IMR-90 (cell line): Measurements from ENCODE around the gene LY86. TPM values are rescaled to one million over a fixed set of nuclear protein-coding genes. Genes with fewer than 3 reads are reported as not detected.

Experiments
- ATAC-seq: fragments of 200-7000 bp; cut with Tn5 transposase; 2 replicates; pipeline ENCODE4 v1.9.1; 2020; ENCODE audit warnings: low read depth, mild to moderate bottlenecking, moderate library complexity
- BruUV-seq: library from RNA; stranded (reverse); fragments of 400-500 nt; replicated peaks from 2 replicates; lab custom pipeline; 2021; lab: Mats Ljungman, UMichigan
- CTCF ChIA-PET: fragments of 300-600 bp; formaldehyde crosslinking; extraction: SDS; loops from one replicate; lab custom pipeline; 2021; ENCODE audit warnings: antibody characterized with exemption; lab: Yijun Ruan, JAX
- POLR2A ChIA-PET: fragments of 300-600 bp; sonication (Branson Sonifier 250); formaldehyde crosslinking; loops from one replicate; lab custom pipeline; 2022; ENCODE audit warnings: antibody characterized with exemption; ENCODE audit not compliant: unreplicated experiment; lab: Charles Lee
- DNase-seq: peaks from one replicate; pipeline ENCODE4 v3.0.0; 2013
- H2AFZ ChIP-seq: replicated peaks from 2 replicates; pipeline ENCODE3; 2013; ENCODE audit warnings: low read length, mild to moderate bottlenecking; ENCODE audit not compliant: poor library complexity
- H2AK5ac ChIP-seq: 2 replicates; pipeline ENCODE4 v1.6.1; 2013; ENCODE audit warnings: low read depth, low read length, inconsistent platforms
- H2AK9ac ChIP-seq: replicated peaks from 2 replicates; pipeline ENCODE3; 2013; ENCODE audit warnings: mild to moderate bottlenecking, low read depth, low read length, moderate library complexity; ENCODE audit not compliant: poor library complexity
- H2BK120ac ChIP-seq: 2 replicates; pipeline ENCODE4 v1.6.1; 2013; ENCODE audit warnings: low read depth, low read length, inconsistent platforms
- H2BK15ac ChIP-seq: 3 replicates; pipeline ENCODE4 v1.6.1; 2013; ENCODE audit warnings: low read depth, low read length, inconsistent platforms
- H2BK20ac ChIP-seq: 2 replicates; pipeline ENCODE4 v1.6.1; 2013; ENCODE audit warnings: low read depth, mild to moderate bottlenecking, inconsistent platforms, low read length, moderate library complexity
- H2BK5ac ChIP-seq: 2 replicates; pipeline ENCODE4 v1.6.1; 2013; ENCODE audit warnings: mild to moderate bottlenecking, low read depth, low read length, inconsistent platforms; ENCODE audit not compliant: poor library complexity, severe bottlenecking
- H3K14ac ChIP-seq: replicated peaks from 2 replicates; pipeline ENCODE4 v1.6.1; 2013; ENCODE audit warnings: low read depth, low read length, inconsistent platforms
- H3K18ac ChIP-seq: 2 replicates; pipeline ENCODE4 v1.6.1; 2013; ENCODE audit warnings: low read depth, low read length, control low read depth
- H3K23ac ChIP-seq: 2 replicates; pipeline ENCODE4 v1.6.1; 2013; ENCODE audit warnings: low read depth, low read length, inconsistent platforms
- H3K27ac ChIP-seq: 2 replicates; pipeline ENCODE4 v1.5.1; 2013; ENCODE audit warnings: mild to moderate bottlenecking, control low read depth, low read length; ENCODE audit not compliant: insufficient read depth
- H3K27me3 ChIP-seq: 2 replicates; pipeline ENCODE4 v1.6.1; 2013; ENCODE audit warnings: low read length; ENCODE audit not compliant: control insufficient read depth, insufficient read depth
- H3K36me3 ChIP-seq: 2 replicates; pipeline ENCODE4 v1.6.1; 2013; ENCODE audit warnings: low read length, mixed read lengths; ENCODE audit not compliant: control insufficient read depth, insufficient read depth
- H3K4ac ChIP-seq: 2 replicates; pipeline ENCODE4 v1.6.1; 2013; ENCODE audit warnings: low read depth, low read length, inconsistent platforms
- H3K4me1 ChIP-seq: 2 replicates; pipeline ENCODE4 v1.6.1; 2013; ENCODE audit warnings: low read length, mixed read lengths; ENCODE audit not compliant: control insufficient read depth, insufficient read depth
- H3K4me2 ChIP-seq: 2 replicates; pipeline ENCODE4 v1.6.1; 2013; ENCODE audit warnings: low read depth, mild to moderate bottlenecking, control low read depth, low read length, moderate library complexity
- H3K4me3 ChIP-seq: 2 replicates; pipeline ENCODE4 v1.5.1; 2013; ENCODE audit warnings: low read depth, mild to moderate bottlenecking, control low read depth, low read length, moderate library complexity; ENCODE audit not compliant: insufficient read depth
- H3K56ac ChIP-seq: 2 replicates; pipeline ENCODE4 v1.6.1; 2013; ENCODE audit warnings: low read length, inconsistent platforms; ENCODE audit not compliant: insufficient read depth; ENCODE audit errors: extremely low read depth
- H3K79me1 ChIP-seq, 2 experiments: 2 replicates each; pipeline ENCODE4 v1.6.1; 2013; ENCODE audit warnings: low read length in 2 of 2, inconsistent platforms in 1 of 2, low read depth in 1 of 2
- H3K9ac ChIP-seq: 2 replicates; pipeline ENCODE4 v1.6.1; 2013; ENCODE audit warnings: low read depth, low read length, control low read depth
- H3K9me1 ChIP-seq: 2 replicates; pipeline ENCODE4 v1.6.1; 2013; ENCODE audit warnings: low read length, inconsistent platforms; ENCODE audit not compliant: insufficient read depth
- H3K9me3 ChIP-seq: 2 replicates; pipeline ENCODE4 v1.6.1; 2013; ENCODE audit warnings: low read length; ENCODE audit not compliant: control insufficient read depth, insufficient read depth
- H4K20me1 ChIP-seq: 2 replicates; pipeline ENCODE4 v1.6.1; 2013; ENCODE audit warnings: low read length, inconsistent platforms; ENCODE audit not compliant: insufficient read depth
- H4K5ac ChIP-seq: 2 replicates; pipeline ENCODE4 v1.6.1; 2013; ENCODE audit warnings: mild to moderate bottlenecking, low read depth, low read length, control low read depth
- H4K8ac ChIP-seq, 2 experiments: 2 replicates each; pipeline ENCODE4 v1.6.1; 2013; ENCODE audit warnings: low read depth in 2 of 2, low read length in 2 of 2, control low read depth in 1 of 2, inconsistent platforms in 1 of 2
- H4K91ac ChIP-seq: 2 replicates; pipeline ENCODE4 v1.6.1; 2013; ENCODE audit warnings: low read depth, low read length, inconsistent platforms; ENCODE audit not compliant: insufficient read depth
- BHLHE40 ChIP-seq: fragments of 150-350 bp; IDR thresholded peaks from 2 replicates; pipeline ENCODE4 v1.6.1; 2016; ENCODE audit warnings: mild to moderate bottlenecking, low read depth, low read length
- CEBPB ChIP-seq: IDR thresholded peaks from 2 replicates; pipeline ENCODE4 v1.6.1; 2012; ENCODE audit warnings: low read depth, low read length, improper control_type of control experiment
- CHD1 ChIP-seq: IDR thresholded peaks from 2 replicates; pipeline ENCODE4 v1.6.1; 2012; ENCODE audit warnings: low read depth, low read length, improper control_type of control experiment
- CTCF ChIP-seq: conservative IDR thresholded peaks from 2 replicates; pipeline ENCODE4 v1.5.1; 2012; ENCODE audit warnings: mild to moderate bottlenecking, low read depth, low read length, improper control_type of control experiment
- ELK1 ChIP-seq: fragments of 150-350 bp; IDR thresholded peaks from 2 replicates; pipeline ENCODE4 v1.6.1; 2016; ENCODE audit warnings: low read depth, mild to moderate bottlenecking, low read length, moderate library complexity, borderline replicate concordance
- FOS ChIP-seq: fragments of 150-350 bp; IDR thresholded peaks from 2 replicates; pipeline ENCODE4 v1.6.1; 2016; ENCODE audit warnings: low read depth, low read length
- MAFK ChIP-seq: IDR thresholded peaks from 2 replicates; pipeline ENCODE4 v1.6.1; 2012; ENCODE audit warnings: low read depth, low read length, improper control_type of control experiment
- MAZ ChIP-seq: IDR thresholded peaks from 2 replicates; pipeline ENCODE4 v1.6.1; 2012; ENCODE audit warnings: low read depth, mild to moderate bottlenecking, low read length, improper control_type of control experiment, moderate library complexity, borderline replicate concordance
- NFE2L2 ChIP-seq: fragments of 150-350 bp; IDR thresholded peaks from 2 replicates; pipeline ENCODE4 v1.6.1; 2016; ENCODE audit warnings: low read depth, mild to moderate bottlenecking, low read length
- POLR2A ChIP-seq: IDR thresholded peaks from 2 replicates; pipeline ENCODE4 v1.6.1; 2012; ENCODE audit warnings: mild to moderate bottlenecking, low read depth, low read length
- RAD21 ChIP-seq: IDR thresholded peaks from 2 replicates; pipeline ENCODE4 v1.6.1; 2012; ENCODE audit warnings: low read length, improper control_type of control experiment
- RCOR1 ChIP-seq: IDR thresholded peaks from 2 replicates; pipeline ENCODE4 v1.6.1; 2012; ENCODE audit warnings: mild to moderate bottlenecking, low read length, improper control_type of control experiment; ENCODE audit not compliant: insufficient replicate concordance
- RFX5 ChIP-seq: IDR thresholded peaks from 2 replicates; pipeline ENCODE4 v1.8.0; 2012; ENCODE audit warnings: low read depth, mild to moderate bottlenecking, low read length, moderate library complexity
- SMC3 ChIP-seq: fragments of 150-350 bp; IDR thresholded peaks from 2 replicates; pipeline ENCODE4 v1.6.1; 2016; ENCODE audit warnings: low read depth, mild to moderate bottlenecking, antibody characterized with exemption, low read length, moderate library complexity
- WGBS, 2 experiments: methylation state at CpG; one replicate each; pipeline versions ENCODE4 v1.1.5 to v1.1.7; 2013; ENCODE audit warnings: missing lambda C conversion rate in 2 of 2; ENCODE audit not compliant: insufficient read length in 1 of 2; ENCODE audit errors: extremely low coverage in 2 of 2; 5-methylcytosine and 5-hydroxymethylcytosine counted together
- dilution Hi-C: fragments of 300-500 bp; cut with HindIII; formaldehyde crosslinking; loops from one replicate; pipeline ENCODE4 v1.14.3; 2018; ENCODE audit warnings: low sequenced_read_pairs; ENCODE audit not compliant: unreplicated experiment
- in situ Hi-C: fragments of 300-500 bp; cut with MboI; formaldehyde crosslinking; loops from 3 replicates; pipeline ENCODE4 v1.14.3; 2019; ENCODE audit warnings: low sequenced_read_pairs, inconsistent platforms, mixed read lengths
- intact Hi-C: fragments of 100-400 bp; cut with micrococcal nuclease; formaldehyde crosslinking; loops from 2 replicates; pipeline ENCODE4 v1.10.0; 2022
- polyA plus RNA-seq, 3 experiments: library from polyadenylated mRNA; depleted of rRNA; stranded (reverse); fragments of >200 nt; gene quantifications; 2 replicates each; pipeline ENCODE4 v1.2.3, GENCODE V29; 2012; ENCODE audit warnings: low replicate concordance in 1 of 3
- total RNA-seq: library from RNA; depleted of rRNA; stranded (reverse); fragments of >200 nt; gene quantifications from 2 replicates; pipeline ENCODE4 v1.2.3, GENCODE V29; 2012
- TF ChIP-seq, protein P1 (sequence below): fragments of 150-350 bp; IDR thresholded peaks from 2 replicates; pipeline ENCODE4 v1.6.1; 2017; ENCODE audit warnings: mild to moderate bottlenecking, antibody characterized with exemption, low read length, low read depth

The LY86 gene
- total and polyA plus RNA-seq, 2 of the 4 experiments (the other 2 are of a cell fraction): not detected

DNA sequence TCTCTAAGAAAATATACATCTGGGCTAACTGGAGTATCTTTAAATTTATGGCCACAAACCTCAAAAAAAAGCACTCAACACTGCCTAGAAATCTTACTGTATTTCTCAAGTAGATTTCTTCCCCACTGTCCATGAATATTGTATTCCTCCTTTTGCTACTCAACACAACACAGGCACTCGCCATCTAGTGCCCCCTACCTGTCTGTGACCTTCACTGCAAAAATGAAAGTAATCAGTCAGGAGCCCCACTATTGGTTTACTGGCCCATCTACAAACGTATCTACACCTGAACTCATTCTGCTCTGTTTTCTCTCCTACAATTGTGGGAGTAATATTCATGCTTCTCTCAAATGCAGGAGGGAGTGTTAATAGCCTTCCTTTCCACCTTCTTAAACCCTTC is 58.3 kb downstream of the LY86 start:
- Histone ChIP-seq H4K5ac (no peak overlapping the region), H4K91ac (no peak overlapping the region), H3K36me3 (no peaks in the 10 kb centered on the region), H2AFZ (no peak overlapping the region), H3K27ac (no peak overlapping the region), H3K9me3 (no peaks in the 10 kb centered on the region), H2BK120ac (no peak overlapping the region), H4K8ac (no peak overlapping the region), H2AK9ac (no peak overlapping the region), H3K27me3 (no peaks in the 10 kb centered on the region), H2BK20ac (no peak overlapping the region), H4K20me1 (no peaks in the 10 kb centered on the region), H2AK5ac (no peak overlapping the region), H3K4me3 (no peak overlapping the region), H3K18ac (no peak overlapping the region), H2BK5ac (no peak overlapping the region), H3K4ac (no peak overlapping the region), H3K23ac (no peak overlapping the region), H3K56ac (no peak overlapping the region), H3K14ac (no peak overlapping the region), H3K4me1 (no peaks in the 10 kb centered on the region), H3K9me1 (no peaks in the 10 kb centered on the region), H3K79me1 (no peaks in the 10 kb centered on the region), H3K9ac (no peak overlapping the region), H2BK15ac (no peak overlapping the region), H3K4me2 (no peak overlapping the region)
- DNase-seq (no peak), ATAC-seq (no peak)
- dilution Hi-C loops: no loop called here
- BruUV-seq: no TSS peak
- POLR2A ChIA-PET: no interaction called here
- no peak for TF ChIP-seq CHD1
- TF ChIP-seq BHLHE40: no peak
- TF ChIP-seq SMC3: no peak
- no peak for TF ChIP-seq MAZ
- TF ChIP-seq FOS: no peak
- no peak for TF ChIP-seq POLR2A
- no peak for TF ChIP-seq RAD21
- TF ChIP-seq, protein P1, sequence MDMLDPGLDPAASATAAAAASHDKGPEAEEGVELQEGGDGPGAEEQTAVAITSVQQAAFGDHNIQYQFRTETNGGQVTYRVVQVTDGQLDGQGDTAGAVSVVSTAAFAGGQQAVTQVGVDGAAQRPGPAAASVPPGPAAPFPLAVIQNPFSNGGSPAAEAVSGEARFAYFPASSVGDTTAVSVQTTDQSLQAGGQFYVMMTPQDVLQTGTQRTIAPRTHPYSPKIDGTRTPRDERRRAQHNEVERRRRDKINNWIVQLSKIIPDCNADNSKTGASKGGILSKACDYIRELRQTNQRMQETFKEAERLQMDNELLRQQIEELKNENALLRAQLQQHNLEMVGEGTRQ: no peak
- TF ChIP-seq MAFK: no peak
- TF ChIP-seq CTCF: no peak
- no peak for TF ChIP-seq NFE2L2
- no peak for TF ChIP-seq ELK1
- no peak for TF ChIP-seq RCOR1
- no peak for TF ChIP-seq CEBPB
- TF ChIP-seq RFX5: no peak
- in situ Hi-C loops: no loop called here
- intact Hi-C loops: no loop called here
- 0% methylated on average over 1 of the region's 2 CpGs; no CpG with 5 or more reads in 1 of the 2 experiments for WGBS, 2 experiments
- CTCF ChIA-PET: interaction anchor here (0.6 kb wide), 1 partner anchor 885 kb away, joined by 3 read pairs; no protein-coding TSS in a partner anchor
